IPS DF 6.9 (cell line): ENCODE results near the gene NRDC.
"Not testable (repeated sequence)": the region's sequence is repeated elsewhere in the genome, so short reads cannot be mapped to it uniquely, and the experiment has no call there.

Experiments used
- DNase-seq: peaks from one replicate; pipeline ENCODE4 v3.0.0-alpha.2; 2013; ENCODE audit warnings: low read depth, low spot score
- H3K27ac ChIP-seq: one replicate; pipeline ENCODE4 v1.5.1; 2013; ENCODE audit warnings: low read length, control low read depth
- H3K27me3 ChIP-seq: 2 replicates; pipeline ENCODE4 v1.6.1; 2013; ENCODE audit warnings: mild to moderate bottlenecking, low read length; ENCODE audit not compliant: control insufficient read depth, insufficient read depth
- H3K36me3 ChIP-seq: 2 replicates; pipeline ENCODE4 v1.6.1; 2013; ENCODE audit warnings: low read length; ENCODE audit not compliant: control insufficient read depth, insufficient read depth
- H3K4me1 ChIP-seq: 2 replicates; pipeline ENCODE4 v1.6.1; 2013; ENCODE audit warnings: low read length; ENCODE audit not compliant: control insufficient read depth, insufficient read depth
- H3K4me3 ChIP-seq: 2 replicates; pipeline ENCODE4 v1.5.1; 2013; ENCODE audit warnings: mild to moderate bottlenecking, low read length
- H3K9me3 ChIP-seq: 2 replicates; pipeline ENCODE4 v1.6.1; 2013; ENCODE audit warnings: low read length, inconsistent platforms; ENCODE audit not compliant: control insufficient read depth, insufficient read depth
- WGBS: extraction: QIAGEN DNeasy Blood & Tissue Kit; methylation state at CpG from one replicate; pipeline ENCODE4 v1.1.7; 2013; ENCODE audit warnings: mixed read lengths, missing lambda C conversion rate; ENCODE audit not compliant: insufficient read length, insufficient coverage; 5-methylcytosine and 5-hydroxymethylcytosine counted together

The NRDC gene

DNA sequence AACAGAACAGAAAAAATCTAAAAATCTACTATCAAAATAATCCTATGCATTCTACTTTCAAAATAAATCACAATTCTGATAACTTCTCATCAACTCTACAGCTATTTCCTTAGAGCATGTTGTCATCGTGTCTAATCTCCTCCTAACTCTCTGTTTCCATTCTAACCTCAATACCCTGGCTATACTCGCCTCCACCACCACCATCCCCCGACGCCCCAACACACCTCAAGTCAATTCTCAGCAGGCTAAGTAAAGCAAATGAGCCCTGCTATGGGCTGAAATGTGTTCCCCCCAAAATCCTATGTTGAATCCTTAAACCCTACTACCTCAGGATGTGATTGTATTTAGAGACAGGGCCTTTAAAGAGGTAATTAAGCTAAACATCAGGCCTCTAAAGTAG is 34.6 kb downstream of the NRDC start:
- Histone ChIP-seq H3K4me1 (no peaks in the 10 kb centered on the region), H3K4me3 (no peak overlapping the region), H3K27ac (no peak overlapping the region), H3K9me3 (no peaks in the 10 kb centered on the region), H3K27me3 (no peaks in the 10 kb centered on the region), H3K36me3 (peaks cover 4% of the 10 kb centered on the region; the same call in 1 of the 2 replicates)
- WGBS: 100% methylated on average over 3 of the region's 4 CpGs
- DNase-seq: no peak

DNA sequence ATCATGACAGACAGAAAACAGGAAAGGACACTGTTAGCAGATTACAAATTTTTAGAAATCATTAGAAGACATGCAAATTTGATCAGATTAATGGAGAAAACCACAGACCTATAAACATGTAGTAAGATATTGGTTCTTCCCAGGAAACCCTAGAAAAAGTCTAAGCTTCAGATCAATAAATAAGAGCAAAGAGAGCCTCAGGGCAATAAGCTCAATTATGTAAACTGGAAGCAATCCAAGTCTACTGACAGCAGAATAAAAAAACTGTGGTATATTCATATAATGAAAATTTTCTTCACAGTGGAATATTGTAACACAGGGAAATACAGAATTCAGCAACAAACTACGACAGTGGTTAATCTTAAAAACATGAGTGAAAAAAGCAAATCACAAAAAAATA is 36.3 kb downstream of the NRDC start:
- DNase-seq: no peak
- peaks cover 1% of the 10 kb centered on the region; the same call in 1 of the 2 replicates for H3K36me3 ChIP-seq
- no CpG with 5 or more reads among the region's 1 CpG for WGBS
- no peaks in the 10 kb centered on the region for H3K9me3 ChIP-seq
- H3K27me3 ChIP-seq: no peaks in the 10 kb centered on the region
- no peaks in the 10 kb centered on the region for H3K4me1 ChIP-seq
- H3K27ac ChIP-seq: no peak overlapping the region
- H3K4me3 ChIP-seq: no peak overlapping the region

DNA sequence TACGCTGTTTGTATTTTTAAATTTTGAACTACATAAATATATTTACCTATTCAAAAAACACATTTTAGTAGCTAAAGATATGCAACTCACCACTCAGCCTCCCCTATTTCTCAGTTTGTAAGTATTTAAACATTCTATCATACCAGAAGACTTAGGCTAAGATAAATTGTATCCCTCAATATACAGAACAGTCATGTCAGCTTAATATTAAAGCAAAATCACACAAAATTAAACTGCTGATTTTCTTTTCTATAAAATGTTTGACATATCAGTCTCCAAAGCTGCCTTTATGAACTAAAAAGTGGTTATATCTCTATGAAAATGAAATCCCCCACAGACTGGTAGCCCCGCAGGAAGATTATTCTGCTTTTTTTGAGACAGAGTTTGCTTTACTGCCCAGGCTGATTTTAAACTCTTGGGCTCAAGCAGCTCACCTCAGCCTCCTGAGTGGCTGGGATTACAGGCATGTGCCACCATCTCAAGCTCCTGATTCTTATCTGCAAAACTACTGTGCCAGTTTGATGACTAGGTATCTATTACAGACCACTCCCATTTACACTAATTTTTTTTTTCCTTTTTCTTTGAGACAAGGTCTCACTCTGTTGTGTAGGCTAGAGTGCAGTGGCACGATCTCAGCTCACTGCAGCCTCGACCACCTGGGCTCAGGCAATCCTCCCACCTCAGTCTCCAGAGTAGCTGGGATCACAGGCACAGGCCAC is 37.6 kb downstream of the NRDC start:
- no CpG with 5 or more reads among the region's 4 CpGs for WGBS
- no peaks in the 10 kb centered on the region for H3K36me3 ChIP-seq
- no peaks in the 10 kb centered on the region for H3K9me3 ChIP-seq
- no peaks in the 10 kb centered on the region for H3K27me3 ChIP-seq
- no peak overlapping the region for H3K4me3 ChIP-seq
- H3K4me1 ChIP-seq: no peaks in the 10 kb centered on the region
- DNase-seq: no peak
- H3K27ac ChIP-seq: no peak overlapping the region

DNA sequence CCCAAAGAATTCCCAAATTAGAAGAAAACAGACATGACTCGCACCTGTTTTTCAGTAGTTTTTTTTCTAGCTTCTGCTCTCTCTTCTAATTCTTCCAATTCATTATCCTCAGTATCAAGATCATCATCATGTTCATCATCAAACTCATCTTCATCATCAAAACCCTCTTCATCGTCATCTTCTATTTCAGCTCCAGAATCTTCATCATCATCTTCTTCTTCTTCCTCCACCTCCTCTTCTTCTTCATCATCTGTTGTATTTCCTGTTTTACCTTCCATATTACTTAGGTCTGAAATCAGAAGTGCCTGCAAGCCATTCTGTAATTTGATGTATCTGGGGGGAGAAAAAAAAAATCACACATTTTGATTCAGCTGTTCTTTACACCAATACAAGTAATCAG is 38.3 kb downstream of the NRDC start:
- Histone ChIP-seq H3K27me3 (no peaks in the 10 kb centered on the region), H3K4me1 (no peaks in the 10 kb centered on the region), H3K27ac (no peak overlapping the region), H3K9me3 (no peaks in the 10 kb centered on the region), H3K36me3 (no peaks in the 10 kb centered on the region; the same call in 1 of the 2 replicates), H3K4me3 (no peak overlapping the region)
- DNase-seq: no peak
- WGBS: 100% methylated on average over 1 of the region's 2 CpGs

DNA sequence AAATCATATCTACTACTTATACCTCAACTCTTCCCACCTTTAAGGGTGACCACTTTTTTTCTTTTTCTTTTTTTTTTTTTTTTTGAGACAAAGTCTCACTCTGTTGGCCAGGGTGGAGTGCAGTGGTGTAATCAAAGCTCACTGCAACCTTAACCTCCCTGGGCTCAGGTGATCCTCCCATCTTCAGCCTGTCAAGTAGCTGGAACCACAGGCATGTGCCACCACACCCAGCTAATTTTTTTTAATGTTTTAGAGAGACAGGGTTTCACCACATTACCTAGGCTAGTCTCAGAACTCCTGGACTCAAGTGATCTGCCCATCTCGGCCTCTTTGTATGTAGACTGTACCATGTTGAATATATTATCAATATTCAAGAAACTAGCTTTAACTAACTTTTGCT is 39.4 kb downstream of the NRDC start:
- no CpG with 5 or more reads among the region's 1 CpG for WGBS
- Histone ChIP-seq H3K4me3 (no peak overlapping the region), H3K27me3 (no peaks in the 10 kb centered on the region), H3K36me3 (no peaks in the 10 kb centered on the region; the same call in 1 of the 2 replicates), H3K9me3 (no peaks in the 10 kb centered on the region), H3K4me1 (no peaks in the 10 kb centered on the region), H3K27ac (no peak overlapping the region)
- no peak for DNase-seq

DNA sequence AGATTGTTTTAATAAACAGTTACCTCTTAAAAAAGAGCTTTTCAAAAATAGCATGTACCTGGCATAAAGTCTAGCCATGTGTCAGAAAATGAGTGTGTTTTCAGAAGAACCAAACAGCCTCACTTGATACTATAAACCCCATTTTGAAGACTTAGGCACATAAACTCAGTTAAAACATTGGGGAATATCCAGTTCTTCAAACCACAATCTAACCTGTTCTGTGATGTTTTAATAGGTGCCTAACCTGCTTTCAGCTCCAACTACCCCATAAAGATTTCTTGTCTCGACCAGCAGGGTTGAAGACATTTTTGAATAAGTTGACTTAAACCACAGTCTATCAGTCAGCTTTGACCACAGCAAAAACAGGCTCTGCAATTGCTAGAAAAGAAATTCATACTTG is 41.3 kb downstream of the NRDC start:
- WGBS: no CpG with 5 or more reads among the region's 1 CpG
- H3K4me3 ChIP-seq: no peak overlapping the region
- DNase-seq: no peak
- H3K36me3 ChIP-seq: peaks cover 3% of the 10 kb centered on the region; the same call in 1 of the 2 replicates
- H3K9me3 ChIP-seq: no peaks in the 10 kb centered on the region
- no peaks in the 10 kb centered on the region for H3K27me3 ChIP-seq
- H3K27ac ChIP-seq: no peak overlapping the region
- no peaks in the 10 kb centered on the region for H3K4me1 ChIP-seq

DNA sequence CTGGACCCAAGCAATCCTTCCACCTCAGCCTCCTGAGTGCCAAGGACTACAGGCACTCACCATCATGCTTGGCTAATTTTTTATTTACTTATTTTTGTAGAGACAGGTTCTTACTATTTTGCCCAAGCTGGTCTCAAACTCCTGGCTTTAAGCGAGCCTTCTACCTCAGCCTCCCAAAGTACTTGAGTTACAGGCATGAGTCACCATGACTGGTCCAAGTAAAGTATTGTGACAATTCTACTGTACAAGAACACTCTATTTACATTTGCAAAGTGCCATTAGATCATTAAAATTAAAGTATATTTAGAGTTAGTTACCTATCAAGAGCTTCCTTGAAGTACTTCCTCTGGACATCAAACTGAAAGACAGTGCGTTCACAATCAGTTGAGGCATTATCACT is 44.8 kb downstream of the NRDC start:
- Histone ChIP-seq H3K27me3 (no peaks in the 10 kb centered on the region), H3K4me1 (no peaks in the 10 kb centered on the region), H3K27ac (no peak overlapping the region), H3K9me3 (no peaks in the 10 kb centered on the region), H3K36me3 (peaks cover 3% of the 10 kb centered on the region; the same call in 1 of the 2 replicates), H3K4me3 (no peak overlapping the region)
- WGBS: no CpG with 5 or more reads among the region's 2 CpGs
- no peak for DNase-seq

DNA sequence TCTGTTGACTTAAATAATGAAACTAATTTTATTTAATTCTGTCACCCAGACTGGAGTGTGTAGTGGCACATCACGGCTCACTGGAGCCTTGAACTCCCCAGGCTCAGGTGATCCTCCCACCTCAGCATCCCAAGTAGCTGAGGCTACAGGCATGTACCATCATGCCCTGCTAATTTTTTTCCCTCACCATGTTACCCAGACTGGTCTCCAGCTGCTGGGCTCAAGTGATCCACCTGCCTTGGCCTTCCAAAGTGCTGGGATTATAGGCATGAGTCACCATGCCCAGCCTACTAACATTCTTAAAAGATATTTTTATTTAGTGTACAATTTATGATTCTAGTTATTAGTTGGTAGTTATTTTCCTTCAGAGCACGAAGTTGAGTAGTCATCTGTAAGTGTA is 49.5 kb downstream of the NRDC start:
- DNase-seq: no peak
- no peak overlapping the region for H3K27ac ChIP-seq
- 0 out of 2 replicates have a peak, but pooled peaks cover 3% of the 10 kb centered on the region for H3K36me3 ChIP-seq
- no peaks in the 10 kb centered on the region for H3K9me3 ChIP-seq
- no peaks in the 10 kb centered on the region for H3K4me1 ChIP-seq
- no CpG with 5 or more reads among the region's 2 CpGs for WGBS
- no peaks in the 10 kb centered on the region for H3K27me3 ChIP-seq
- H3K4me3 ChIP-seq: no peak overlapping the region

DNA sequence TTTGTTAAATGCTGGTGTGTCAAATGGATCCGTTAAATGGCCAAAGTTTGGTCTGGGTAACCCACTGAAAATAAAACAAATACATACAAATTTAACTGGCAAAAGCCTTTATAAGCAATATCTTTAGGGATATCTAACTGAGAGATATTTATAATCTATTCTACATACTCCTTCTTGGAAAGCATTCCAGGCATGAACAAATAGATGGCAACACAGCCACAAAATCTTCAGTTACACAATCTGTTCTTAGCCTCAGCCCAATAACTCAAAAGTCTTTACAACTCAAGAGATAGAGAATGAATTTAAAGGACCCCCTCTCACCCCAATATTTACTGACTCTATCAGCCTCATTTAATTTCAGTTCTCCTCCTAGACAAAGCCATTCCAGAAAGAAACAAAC is 58.7 kb downstream of the NRDC start:
- no CpG with 5 or more reads among the region's 1 CpG for WGBS
- no peaks in the 10 kb centered on the region for H3K9me3 ChIP-seq

DNA sequence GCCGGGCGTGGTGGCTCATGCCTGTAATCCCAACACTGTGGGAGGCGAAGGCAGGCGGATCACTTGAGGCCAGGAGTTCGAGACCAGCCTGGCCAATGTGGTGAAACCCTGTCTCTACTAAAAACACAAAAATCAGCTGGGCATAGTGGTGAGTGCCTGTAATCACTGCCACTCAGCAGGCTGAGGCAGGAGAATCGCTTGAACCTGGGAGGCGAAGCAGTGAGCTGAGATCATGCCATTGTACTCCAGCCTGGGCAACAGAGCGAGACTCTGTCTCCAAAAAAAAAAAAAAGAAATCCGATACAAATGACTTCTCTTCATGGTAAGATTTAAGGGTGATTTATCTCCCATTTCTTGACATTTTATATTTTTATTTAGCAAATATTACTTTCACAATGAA is 59.5 kb downstream of the NRDC start:
- not testable (repeated sequence) for H3K27me3 ChIP-seq, H3K4me1 ChIP-seq, H3K36me3 ChIP-seq, H3K27ac ChIP-seq, DNase-seq, H3K9me3 ChIP-seq, H3K4me3 ChIP-seq
- no CpG with 5 or more reads among the region's 9 CpGs for WGBS

More for the DNA sequence above, 58.7 kb downstream of the NRDC start:
- H3K27ac ChIP-seq: no peak overlapping the region
- no peak overlapping the region for H3K4me3 ChIP-seq
- no peaks in the 10 kb centered on the region for H3K27me3 ChIP-seq
- no peaks in the 10 kb centered on the region for H3K4me1 ChIP-seq
- no peaks in the 10 kb centered on the region for H3K36me3 ChIP-seq
- no peak for DNase-seq

DNA sequence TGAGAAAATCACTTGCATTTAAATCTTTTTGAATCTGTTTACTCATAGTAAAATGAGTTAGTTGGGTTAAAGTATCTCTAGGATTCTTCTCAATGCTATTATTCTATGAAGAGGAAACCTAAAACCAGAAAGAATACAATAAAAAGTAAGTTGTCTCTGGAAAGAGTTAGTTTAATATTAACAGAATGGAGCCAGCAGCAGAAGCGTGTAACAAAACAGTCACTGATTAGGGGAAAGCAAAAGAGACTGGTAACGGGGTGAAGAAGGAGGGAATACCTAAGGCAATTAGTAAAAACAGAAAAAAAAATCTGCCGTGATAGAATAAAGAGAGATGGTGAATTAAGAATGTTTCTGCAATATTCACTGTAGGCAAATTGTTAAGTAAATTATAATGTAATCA is 60.0 kb downstream of the NRDC start:
- H3K27me3 ChIP-seq: no peaks in the 10 kb centered on the region
- H3K4me1 ChIP-seq: no peaks in the 10 kb centered on the region
- H3K27ac ChIP-seq: no peak overlapping the region
- no peak for DNase-seq
- no peaks in the 10 kb centered on the region for H3K9me3 ChIP-seq
- H3K36me3 ChIP-seq: no peaks in the 10 kb centered on the region; the same call in 1 of the 2 replicates
- no peak overlapping the region for H3K4me3 ChIP-seq
- WGBS: no CpG with 5 or more reads among the region's 3 CpGs
